HG02943 (cell line): ENCODE results near the gene KRT1.
"Not testable (repeated sequence)": the region's sequence is repeated elsewhere in the genome, so short reads cannot be mapped to it uniquely, and the experiment has no call there.

Source experiments
- ATAC-seq: cut with Tn5 transposase; IDR thresholded peaks from one replicate; pipeline ENCODE4 v1.9.1; 2021; ENCODE audit warnings: mild to moderate bottlenecking, low read depth, moderate library complexity; ENCODE audit not compliant: unreplicated experiment

KRT1 gene

GRCh38 chr12:52680363-52680762, at the start of gene KRT1:
Gene KRT1 (minus strand): TSS chr12:52680407. CDS start chr12:52680348, 59 bp downstream.
- ATAC-seq = no peak

- ATAC-seq = no peak
Observed at GRCh38 chr12:52729147-52729546, 48.9 kb upstream of the KRT1 start.

- no peak for ATAC-seq
Observed at GRCh38 chr12:52728374-52728773, 48.2 kb upstream of the KRT1 start.

- ATAC-seq = no peak
Observed at GRCh38 chr12:52727037-52727436, 46.8 kb upstream of the KRT1 start.

GRCh38 chr12:52726451-52726850, 46.2 kb upstream of the KRT1 start:
- ATAC-seq = no peak

- no peak for ATAC-seq
Observed at GRCh38 chr12:52724384-52724783, 44.2 kb upstream of the KRT1 start.

GRCh38 chr12:52722680-52723079, 42.5 kb upstream of the KRT1 start:
- ATAC-seq = no peak

- no peak for ATAC-seq
Observed at GRCh38 chr12:52721838-52722470, 41.7 kb upstream of the KRT1 start.

- no peak for ATAC-seq
Observed at GRCh38 chr12:52720365-52720886, 40.2 kb upstream of the KRT1 start.

GRCh38 chr12:52716061-52716460, 35.9 kb upstream of the KRT1 start:
- ATAC-seq = no peak

GRCh38 chr12:52715416-52715815, 35.2 kb upstream of the KRT1 start:
- ATAC-seq = no peak

- no peak for ATAC-seq
Observed at GRCh38 chr12:52714887-52715281, 34.7 kb upstream of the KRT1 start.

- no peak for ATAC-seq
Observed at GRCh38 chr12:52713960-52714886, 34.0 kb upstream of the KRT1 start.

GRCh38 chr12:52712122-52712521, 31.9 kb upstream of the KRT1 start:
- not testable (repeated sequence) for ATAC-seq

GRCh38 chr12:52710730-52711129, 30.5 kb upstream of the KRT1 start:
- ATAC-seq = no peak

GRCh38 chr12:52708010-52708409, 27.8 kb upstream of the KRT1 start:
- ATAC-seq = no peak

- no peak for ATAC-seq
Observed at GRCh38 chr12:52704464-52704863, 24.3 kb upstream of the KRT1 start.

- ATAC-seq = no peak
Observed at GRCh38 chr12:52703878-52704277, 23.7 kb upstream of the KRT1 start.

GRCh38 chr12:52703424-52703823, 23.2 kb upstream of the KRT1 start, which contains the start of gene KRT77:
Gene KRT77 (minus strand): TSS chr12:52703524. CDS start chr12:52703434, 90 bp downstream.
- no peak for ATAC-seq

- ATAC-seq = no peak
Observed at GRCh38 chr12:52702338-52702737, 22.1 kb upstream of the KRT1 start.

GRCh38 chr12:52701281-52701680, 21.1 kb upstream of the KRT1 start:
- no peak for ATAC-seq
